Ramos (cell line): ENCODE results near the gene SDF4.

ENCODE experiments used
- in situ Hi-C: fragments of 300-500 bp; cut with MboI; formaldehyde crosslinking; loops from one replicate; pipeline ENCODE4 v1.14.3; 2022; ENCODE audit warnings: low sequenced_read_pairs; ENCODE audit not compliant: unreplicated experiment

The SDF4 gene

DNA sequence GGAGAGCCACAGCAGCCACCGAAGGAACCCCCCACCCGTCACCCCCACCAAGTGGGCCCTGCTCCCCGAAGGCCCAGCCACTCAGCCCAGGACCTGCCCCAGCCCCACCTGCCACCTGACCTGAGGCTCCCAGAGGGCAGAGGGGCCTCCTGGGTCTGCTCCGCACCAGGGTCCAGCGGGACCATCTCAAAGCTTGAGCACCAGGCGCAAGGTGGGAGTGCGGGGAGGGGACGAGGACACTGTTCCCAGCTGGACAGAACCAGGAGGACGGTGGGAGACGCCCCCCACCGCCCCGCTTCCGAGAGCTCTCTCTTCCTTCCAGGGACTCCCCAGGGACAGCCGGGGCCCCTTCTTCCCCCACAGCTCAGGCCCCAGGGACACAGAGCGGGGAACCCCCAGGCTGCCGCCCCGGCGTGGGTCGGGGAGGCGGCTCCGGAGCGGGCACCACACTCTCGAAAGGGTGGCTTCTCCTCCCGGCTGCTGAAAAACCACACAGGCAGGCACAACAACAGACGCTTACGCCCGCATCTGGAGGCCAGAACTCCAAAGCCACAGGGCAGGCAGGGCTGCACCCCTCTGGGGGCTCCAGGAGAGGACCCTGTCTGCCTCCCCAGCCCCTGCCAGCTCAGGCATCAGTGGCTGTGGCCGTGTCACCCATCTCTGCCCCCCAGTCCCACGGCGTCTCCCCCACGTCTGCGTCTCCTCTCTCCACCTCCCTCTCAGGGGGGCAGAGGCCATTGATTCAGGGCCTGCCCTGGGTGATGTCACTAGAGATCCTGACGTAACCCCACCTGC lies 60.1 kb downstream of the SDF4 start:
- in situ Hi-C loops, result no loop called here

DNA sequence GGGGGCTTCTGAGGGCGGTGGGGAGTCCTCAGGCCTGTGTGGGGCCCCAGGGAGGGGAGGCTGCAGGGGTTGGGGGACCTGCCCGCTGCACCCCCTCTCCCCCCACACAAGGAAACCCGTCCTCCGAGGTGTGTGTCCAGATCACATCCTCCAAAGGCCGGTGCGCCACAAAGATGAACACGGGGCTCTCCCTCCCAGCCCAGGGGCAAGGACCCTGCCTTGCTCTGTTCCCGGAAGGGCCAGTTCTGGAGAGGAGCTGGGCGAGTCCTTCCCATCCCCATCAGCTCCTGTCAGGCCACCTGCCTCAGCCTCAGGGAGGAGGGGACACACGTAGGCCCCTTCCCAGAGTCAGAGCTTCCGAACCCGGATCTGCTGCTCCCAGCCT lies 60.6 kb downstream of the SDF4 start:
- in situ Hi-C loops, result no loop called here

DNA sequence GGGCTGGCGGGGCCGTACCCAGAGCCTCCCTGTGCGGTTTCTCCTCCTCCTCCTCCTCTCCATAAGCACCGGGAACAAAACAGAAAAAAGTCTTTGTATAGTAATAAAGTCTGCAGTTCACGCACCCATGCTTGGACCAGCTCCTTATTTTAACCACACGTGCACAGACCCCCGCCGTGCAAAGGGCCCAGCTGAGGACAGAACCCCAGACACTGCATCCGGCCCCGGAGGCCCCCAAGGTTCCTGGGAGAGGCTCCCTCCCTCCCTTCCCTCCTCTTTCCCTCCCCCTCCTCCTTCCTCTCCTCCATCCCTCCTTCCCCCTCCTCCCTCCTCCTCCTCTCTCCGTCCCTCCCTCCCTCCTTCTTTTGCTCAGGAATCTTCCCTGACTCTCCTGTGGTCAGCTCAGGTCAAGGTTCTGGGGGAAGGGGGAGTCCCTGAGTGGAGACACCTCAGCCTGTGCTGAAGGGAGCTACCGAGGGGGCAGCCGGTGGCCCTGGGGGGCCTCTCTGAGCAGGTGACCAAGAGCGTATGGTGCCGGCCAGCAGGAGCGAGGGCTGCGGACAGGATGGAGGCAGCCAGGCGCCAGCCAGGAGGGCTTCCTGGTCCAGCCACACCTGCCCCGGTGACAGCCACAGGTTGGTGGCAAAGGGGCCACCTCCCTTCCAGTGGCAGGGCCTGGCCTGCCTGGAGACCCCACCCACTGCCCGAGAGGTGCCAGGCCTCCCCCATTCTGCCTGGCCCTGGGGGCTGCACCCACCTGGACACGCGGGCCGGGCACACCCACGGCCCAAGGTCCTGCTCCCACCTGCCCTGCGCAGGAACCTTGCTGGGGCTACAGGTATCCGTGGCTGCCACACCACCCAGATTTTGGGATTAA lies 61.3 kb downstream of the SDF4 start:
- in situ Hi-C loops, result no loop called here

DNA sequence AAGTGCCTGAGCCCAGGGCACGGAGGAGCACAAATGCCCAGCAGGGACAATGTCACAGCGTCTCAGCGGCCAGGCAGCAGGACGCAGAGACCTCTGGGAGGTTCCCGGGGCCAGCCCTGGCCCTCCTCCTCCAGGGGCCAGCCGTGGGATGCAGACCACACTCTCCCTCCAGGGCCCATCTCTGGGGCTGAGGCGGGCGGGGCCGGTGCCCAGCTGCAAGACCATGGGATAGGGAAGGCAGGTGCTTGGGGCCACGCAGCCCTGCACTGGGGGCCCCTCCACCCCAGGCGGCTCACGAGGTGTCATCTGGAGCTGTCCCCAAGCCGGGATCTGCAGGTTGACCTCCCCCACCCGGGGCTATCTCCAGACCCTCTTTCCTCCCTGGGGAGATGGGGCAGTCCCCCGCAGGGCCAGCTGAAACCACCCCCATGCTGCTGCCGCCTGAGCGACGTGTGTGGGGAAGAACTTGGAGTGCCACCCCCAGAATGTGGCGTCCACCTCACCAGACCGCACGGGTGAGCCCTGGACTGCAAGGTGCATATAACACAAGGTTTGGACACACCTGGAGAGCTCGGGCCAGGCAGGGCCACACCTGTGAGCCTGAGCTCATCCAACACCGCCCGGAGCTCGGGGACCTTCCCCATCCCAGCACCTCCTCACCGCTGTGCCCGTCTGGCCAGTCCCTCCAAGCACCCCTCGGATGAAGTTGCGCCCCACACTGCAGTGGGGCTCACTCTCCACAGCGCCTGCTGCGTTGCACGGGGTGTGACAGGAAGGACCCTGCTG lies 62.2 kb downstream of the SDF4 start:
- in situ Hi-C loops, result no loop called here

DNA sequence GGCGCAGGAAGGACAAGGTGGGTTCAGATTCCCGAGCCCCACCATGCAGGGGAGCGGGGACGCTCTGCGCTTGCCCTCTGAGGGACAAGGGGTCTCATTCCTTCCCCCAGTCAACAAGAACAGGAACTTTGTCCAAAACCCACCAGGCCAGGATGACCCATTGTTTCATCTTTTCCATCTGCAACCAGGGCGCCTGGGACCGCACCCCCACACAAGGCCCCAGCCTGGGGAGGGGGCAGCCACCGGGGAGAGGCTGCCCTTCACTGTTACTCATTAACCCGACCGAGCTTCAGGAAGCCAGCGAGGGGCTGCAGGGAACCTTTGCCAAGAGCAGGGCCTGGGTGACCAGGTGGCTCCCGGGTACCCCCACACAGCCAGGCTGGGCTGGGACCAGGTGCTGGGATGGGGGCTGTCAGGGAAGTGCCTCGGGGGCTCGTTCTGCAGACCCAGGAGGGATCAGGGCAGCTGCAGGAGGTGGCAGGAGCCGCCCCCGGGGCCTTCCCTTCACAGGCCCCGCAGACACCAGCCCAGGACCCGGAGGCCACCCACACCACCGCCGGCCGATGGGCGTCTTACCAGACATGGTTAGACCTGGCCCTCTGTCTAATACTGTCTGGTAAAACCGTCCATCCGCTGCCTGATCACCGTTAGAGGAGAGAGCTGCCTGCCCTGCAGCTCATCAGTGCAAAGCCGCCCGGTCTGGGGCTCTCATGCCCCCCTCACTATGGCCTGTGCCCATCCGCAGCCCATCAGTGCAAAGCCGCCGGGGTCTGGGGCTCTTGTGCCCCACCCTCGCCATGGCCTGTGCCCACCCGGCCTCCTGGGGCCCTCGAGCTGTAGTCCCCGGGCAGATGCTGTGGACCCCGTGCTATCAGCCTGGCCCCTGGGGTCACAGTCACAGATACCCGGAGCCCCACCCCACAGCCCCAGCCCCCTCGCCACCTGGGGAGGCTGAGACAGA lies 63.1 kb downstream of the SDF4 start:
- in situ Hi-C loops, result no loop called here

DNA sequence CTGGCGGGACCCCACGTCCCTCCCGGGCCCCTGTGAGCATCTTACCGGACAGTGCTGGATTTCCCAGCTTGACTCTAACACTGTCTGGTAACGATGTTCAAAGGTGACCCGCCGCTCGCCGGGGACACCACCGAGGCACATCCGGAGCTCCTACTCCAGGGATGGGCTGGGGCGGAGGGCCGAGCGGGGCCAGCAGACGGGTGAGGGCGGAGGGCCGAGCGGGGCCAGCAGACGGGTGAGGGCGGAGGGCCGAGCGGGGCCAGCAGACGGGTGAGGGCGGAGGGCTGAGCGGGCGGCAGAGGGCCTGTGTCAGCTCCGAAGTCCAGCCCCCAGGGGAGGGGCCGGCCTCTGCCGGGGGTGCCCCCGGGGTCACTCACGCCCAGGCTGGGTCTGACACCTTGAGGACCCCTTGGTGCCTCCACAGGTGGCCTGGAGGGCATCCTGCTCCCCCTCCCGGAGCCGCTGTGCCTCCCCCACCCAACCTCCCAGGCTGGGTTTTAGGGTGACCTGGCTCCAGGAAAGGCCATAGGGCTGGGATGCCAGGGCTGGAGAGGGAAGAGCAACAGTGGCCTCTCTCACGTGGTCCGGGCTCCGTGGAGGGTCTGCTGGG lies 63.9 kb downstream of the SDF4 start:
- in situ Hi-C loops, result no loop called here

DNA sequence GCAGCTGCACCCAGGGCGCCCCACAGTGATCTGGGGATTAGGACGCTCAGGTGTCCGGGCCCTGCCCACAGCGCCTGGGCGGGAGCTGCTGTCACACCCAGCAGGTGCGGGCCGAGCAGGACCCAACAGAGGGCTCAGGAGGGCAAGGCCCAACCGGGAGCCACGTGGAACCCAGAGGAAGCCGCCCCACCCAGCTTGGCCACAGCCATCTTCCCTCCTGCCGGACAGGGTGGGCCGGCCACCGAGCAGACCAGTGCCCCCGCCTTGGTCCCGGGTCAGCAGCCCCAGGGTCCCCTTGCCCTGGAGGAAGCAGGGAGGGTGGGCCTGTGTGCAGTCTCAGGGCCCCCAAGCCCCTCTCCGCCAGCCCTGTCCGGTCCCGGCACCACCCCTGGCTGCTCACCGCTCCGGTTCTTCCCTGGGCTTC lies 64.4 kb downstream of the SDF4 start:
- in situ Hi-C loops, result no loop called here
